OCI-LY3 (cell line): ENCODE results near the gene EEF2K.
A peak's percentile ranks its signal among the peaks of the same experiment; 100 is the strongest.

Source experiments
- H2AFZ ChIP-seq: fragments of 200-600, 300-600 bp; shearing (Covaris generic); 2 replicates; pipeline ENCODE4 v1.6.0; 2014; ENCODE audit warnings: antibody characterized with exemption, low read depth, low read length
- H3K27ac ChIP-seq: fragments of 200-600, 300-600 bp; sonication (generic); 2 replicates; pipeline ENCODE4 v1.5.1; 2014; ENCODE audit warnings: mild to moderate bottlenecking, low read length, moderate library complexity, mixed read lengths
- H3K27me3 ChIP-seq: fragments of 200-600, 300-600 bp; sonication (generic); 2 replicates; pipeline ENCODE4 v1.6.1; 2014; ENCODE audit warnings: low read depth, low read length, mixed read lengths
- H3K36me3 ChIP-seq: fragments of 200-600, 300-600 bp; sonication (generic); replicated peaks from 2 replicates; pipeline ENCODE3; 2014; ENCODE audit warnings: low read depth, low read length, mixed read lengths
- H3K4me1 ChIP-seq: fragments of 300-600, 200-600 bp; sonication (generic); 2 replicates; pipeline ENCODE4 v1.6.1; 2014; ENCODE audit warnings: low read length, mixed read lengths
- H3K4me2 ChIP-seq: fragments of 200-600, 300-600 bp; sonication (generic); 2 replicates; pipeline ENCODE4 v1.6.1; 2014; ENCODE audit warnings: low read length, mixed read lengths
- H3K4me3 ChIP-seq: fragments of 300-600, 200-600 bp; sonication (generic); 2 replicates; pipeline ENCODE4 v1.5.1; 2014; ENCODE audit warnings: antibody characterized with exemption, mild to moderate bottlenecking, low read length, moderate library complexity
- H3K79me2 ChIP-seq: fragments of 300-600, 200-600 bp; shearing (Covaris generic); 2 replicates; pipeline ENCODE4 v1.6.1; 2014; ENCODE audit warnings: mild to moderate bottlenecking, low read length, mixed read lengths
- H3K9ac ChIP-seq: fragments of 300-600, 200-600 bp; shearing (Covaris generic); 2 replicates; pipeline ENCODE4 v1.6.0; 2014; ENCODE audit warnings: mild to moderate bottlenecking, low read length, moderate library complexity
- H3K9me3 ChIP-seq: fragments of 200-600, 300-600 bp; shearing (Covaris generic); 2 replicates; pipeline ENCODE4 v1.6.1; 2014; ENCODE audit warnings: low read length, mixed read lengths; ENCODE audit not compliant: insufficient read depth
- H4K20me1 ChIP-seq: fragments of 200-600, 300-600 bp; sonication (generic); 2 replicates; pipeline ENCODE4 v1.6.1; 2016; ENCODE audit warnings: low read length, mixed read lengths; ENCODE audit not compliant: insufficient read depth
- EZH2phosphoT487 ChIP-seq: fragments of 200-600 bp; shearing (Covaris generic); IDR thresholded peaks from 2 replicates; pipeline ENCODE4 v1.6.1; 2018; ENCODE audit warnings: antibody characterized with exemption, mixed run types, low read depth
- TF ChIP-seq, protein P1 (sequence below): fragments of 200-600, 300-600 bp; sonication (generic); IDR thresholded peaks from 2 replicates; pipeline ENCODE4 v1.5.1; 2014; ENCODE audit warnings: antibody characterized with exemption, low read length, low read depth

EEF2K gene

DNA sequence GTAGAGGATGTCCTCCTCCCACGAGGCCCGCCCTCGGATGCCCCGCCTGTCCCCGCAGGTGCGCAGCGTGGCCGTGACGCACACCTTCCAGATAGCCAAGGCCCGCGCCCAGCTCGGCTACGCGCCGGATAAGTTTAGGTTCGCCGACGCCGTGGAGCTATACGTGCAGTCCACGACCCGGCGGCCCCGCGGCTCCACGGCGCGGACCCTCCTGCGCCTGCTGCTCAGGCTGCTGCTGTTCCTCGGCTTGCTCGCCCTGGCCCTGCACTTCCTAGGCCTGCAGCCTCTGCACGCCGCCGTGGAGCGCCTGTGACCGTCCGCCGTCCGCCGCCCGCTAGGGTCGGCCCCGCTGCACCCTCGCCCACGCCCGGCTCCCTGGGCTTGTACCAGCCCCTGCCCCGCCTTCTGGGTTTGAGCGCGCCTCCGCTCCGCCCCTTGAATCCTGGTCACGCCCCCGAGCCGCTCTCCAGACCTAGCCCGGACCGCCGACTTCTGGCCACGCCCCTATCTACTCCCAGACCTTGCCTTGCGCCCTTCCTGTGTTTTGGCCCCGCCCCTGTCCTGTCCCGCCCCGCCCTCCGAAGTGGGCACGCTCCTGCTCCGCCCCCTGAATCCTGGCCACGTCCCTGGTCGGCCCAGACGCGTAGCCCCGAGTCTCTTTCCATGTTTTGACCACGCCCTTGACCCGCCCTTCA lies 15.8 kb upstream of the EEF2K start:
- H3K27ac ChIP-seq = peak overlapping the region; percentile 60
- H3K4me2 ChIP-seq = peak overlapping the region; percentile 90
- peak overlapping the region; percentile 86 for H3K4me3 ChIP-seq
- H2AFZ ChIP-seq = peak overlapping the region; percentile 50; the same call in 1 of the 2 replicates
- H3K79me2 ChIP-seq = no peaks in the 10 kb centered on the region
- peaks cover 4% of the 10 kb centered on the region for H3K36me3 ChIP-seq
- peaks cover 58% of the 10 kb centered on the region for H3K4me1 ChIP-seq
- no peak for TF ChIP-seq EZH2phosphoT487
- TF ChIP-seq, protein P1, sequence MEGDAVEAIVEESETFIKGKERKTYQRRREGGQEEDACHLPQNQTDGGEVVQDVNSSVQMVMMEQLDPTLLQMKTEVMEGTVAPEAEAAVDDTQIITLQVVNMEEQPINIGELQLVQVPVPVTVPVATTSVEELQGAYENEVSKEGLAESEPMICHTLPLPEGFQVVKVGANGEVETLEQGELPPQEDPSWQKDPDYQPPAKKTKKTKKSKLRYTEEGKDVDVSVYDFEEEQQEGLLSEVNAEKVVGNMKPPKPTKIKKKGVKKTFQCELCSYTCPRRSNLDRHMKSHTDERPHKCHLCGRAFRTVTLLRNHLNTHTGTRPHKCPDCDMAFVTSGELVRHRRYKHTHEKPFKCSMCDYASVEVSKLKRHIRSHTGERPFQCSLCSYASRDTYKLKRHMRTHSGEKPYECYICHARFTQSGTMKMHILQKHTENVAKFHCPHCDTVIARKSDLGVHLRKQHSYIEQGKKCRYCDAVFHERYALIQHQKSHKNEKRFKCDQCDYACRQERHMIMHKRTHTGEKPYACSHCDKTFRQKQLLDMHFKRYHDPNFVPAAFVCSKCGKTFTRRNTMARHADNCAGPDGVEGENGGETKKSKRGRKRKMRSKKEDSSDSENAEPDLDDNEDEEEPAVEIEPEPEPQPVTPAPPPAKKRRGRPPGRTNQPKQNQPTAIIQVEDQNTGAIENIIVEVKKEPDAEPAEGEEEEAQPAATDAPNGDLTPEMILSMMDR = no peak
- H4K20me1 ChIP-seq = no peaks in the 10 kb centered on the region
- H3K27me3 ChIP-seq = no peaks in the 10 kb centered on the region
- H3K9me3 ChIP-seq = no peaks in the 10 kb centered on the region
- H3K9ac ChIP-seq = peak overlapping the region; percentile 50

DNA sequence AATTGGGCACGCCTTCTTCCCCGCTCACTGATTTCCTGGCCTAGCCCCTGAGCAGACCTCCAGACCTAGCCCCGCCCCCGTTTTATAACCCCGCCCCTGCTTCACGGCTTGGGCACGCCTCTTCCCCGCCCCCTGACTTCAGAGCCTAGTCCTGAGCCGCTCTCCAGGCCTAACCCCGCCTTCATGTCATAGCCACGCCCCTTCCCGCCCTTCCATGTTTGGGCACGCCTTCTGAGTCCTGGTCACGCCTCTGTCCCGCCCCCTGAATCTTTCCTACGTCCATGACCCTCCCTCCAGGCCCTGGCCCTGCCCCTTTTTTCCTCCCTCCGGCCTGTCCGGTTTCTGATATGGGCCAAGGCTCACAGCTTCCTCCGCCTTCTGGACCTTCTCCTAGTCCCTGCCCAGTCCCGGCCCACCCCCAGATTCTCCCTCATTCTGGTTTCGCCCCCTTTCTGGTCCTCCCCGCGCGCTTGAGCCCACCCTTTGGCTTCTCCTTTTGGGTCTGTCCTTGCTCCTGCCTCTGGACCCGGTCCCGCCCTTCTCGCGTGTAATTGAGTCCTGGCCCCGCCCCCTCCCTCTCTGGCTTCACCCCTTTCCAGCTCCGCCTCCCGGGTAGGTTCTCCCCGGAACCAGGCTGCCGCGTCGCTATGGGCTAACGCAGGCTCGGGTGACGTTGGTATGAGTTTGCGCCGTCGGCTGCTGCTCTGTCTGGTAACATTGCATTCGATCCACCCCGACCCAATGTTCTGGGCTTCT lies 15.1 kb upstream of the EEF2K start:
- Histone ChIP-seq H3K4me3 (peak overlapping the region; percentile 86), H3K36me3 (peaks cover 4% of the 10 kb centered on the region), H3K4me2 (peak overlapping the region; percentile 87), H3K27me3 (no peaks in the 10 kb centered on the region), H3K9ac (peak overlapping the region; percentile 91), H3K79me2 (no peaks in the 10 kb centered on the region), H2AFZ (peak overlapping the region; percentile 95; the same call in 1 of the 2 replicates), H3K4me1 (peaks cover 55% of the 10 kb centered on the region), H4K20me1 (no peaks in the 10 kb centered on the region), H3K9me3 (no peaks in the 10 kb centered on the region), H3K27ac (peak overlapping the region; percentile 91)
- TF ChIP-seq, protein P1 = no peak
- TF ChIP-seq EZH2phosphoT487 = no peak

DNA sequence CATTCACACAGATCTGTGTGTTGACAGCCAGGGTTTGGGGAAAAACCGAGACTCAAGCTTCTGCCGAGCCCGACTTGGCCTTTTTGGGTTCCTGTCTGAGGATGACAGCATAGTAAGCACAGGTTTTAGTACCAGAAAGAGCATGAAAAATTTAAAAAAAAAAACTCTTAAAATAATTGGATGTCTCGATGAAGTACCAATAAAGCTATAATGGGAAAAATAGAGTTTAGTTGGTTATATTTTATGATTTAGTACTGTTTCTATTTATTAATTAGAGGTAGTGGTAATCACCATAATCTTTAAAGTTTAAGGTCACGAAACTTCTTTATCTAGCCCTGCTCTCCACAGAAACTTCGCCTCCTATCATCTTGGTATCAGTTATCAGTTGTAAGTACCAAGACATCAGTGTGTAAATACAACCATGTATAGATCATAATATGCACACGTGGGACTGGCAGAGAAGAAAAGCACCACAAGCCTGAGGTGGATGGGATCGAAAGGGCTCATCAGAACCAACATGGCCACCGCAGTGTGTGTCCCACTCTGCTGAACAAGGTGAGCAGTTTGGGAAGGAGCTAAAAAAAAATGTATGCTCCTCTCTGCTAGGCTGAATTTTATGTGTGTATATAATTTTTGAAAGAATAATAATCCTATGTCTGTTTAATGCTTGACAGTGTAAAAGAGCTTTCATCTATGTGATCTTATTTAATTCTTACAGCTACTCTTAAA lies 14.4 kb upstream of the EEF2K start:
- peak overlapping the region; percentile 91 for H3K27ac ChIP-seq
- H3K4me2 ChIP-seq = peak overlapping the region; percentile 87
- H3K27me3 ChIP-seq = no peaks in the 10 kb centered on the region
- no peak overlapping the region for H2AFZ ChIP-seq
- peak overlapping the region; percentile 91 for H3K9ac ChIP-seq
- H4K20me1 ChIP-seq = no peaks in the 10 kb centered on the region
- peaks cover 4% of the 10 kb centered on the region for H3K36me3 ChIP-seq
- TF ChIP-seq, protein P1 = no peak
- TF ChIP-seq EZH2phosphoT487 = no peak
- H3K9me3 ChIP-seq = no peaks in the 10 kb centered on the region
- peaks cover 55% of the 10 kb centered on the region for H3K4me1 ChIP-seq
- no peaks in the 10 kb centered on the region for H3K79me2 ChIP-seq
- H3K4me3 ChIP-seq = peak overlapping the region; percentile 79
